DND-41 (cell line): ENCODE measurements around the gene SEC61G.

Experiments used
- CTCF ChIP-seq: IDR thresholded peaks from 2 replicates; pipeline ENCODE4 v1.5.1; 2012; ENCODE audit warnings: borderline replicate concordance, low read length, moderate library complexity, mild to moderate bottlenecking; ENCODE audit not compliant: poor library complexity, severe bottlenecking; ENCODE audit errors: extremely low read depth
- EZH2 ChIP-seq: IDR thresholded peaks from 3 replicates; pipeline ENCODE4 v1.6.1; 2012; ENCODE audit warnings: borderline replicate concordance, low read depth, mild to moderate bottlenecking, moderate library complexity, low read length, inconsistent platforms; ENCODE audit not compliant: severe bottlenecking

GRCh38 chr7:54728411-54728810, 30.6 kb downstream of the SEC61G start:
- TF ChIP-seq CTCF (no peak), EZH2 (no peak)
